Endothelial cell of umbilical vein (primary cell): Measurements from ENCODE around the gene PGAM2. TPM values are rescaled to one million over a fixed set of nuclear protein-coding genes. Genes with fewer than 3 reads are reported as not detected.

Source experiments
- BruUV-seq: library from RNA; stranded (reverse); fragments of 400-500 nt; replicated peaks from 2 replicates; lab custom pipeline; 2021; lab: Mats Ljungman, UMichigan
- CTCF ChIA-PET: fragments of 300-600, 350-600 bp; sonication (Branson Sonifier 250); formaldehyde crosslinking; loops from one replicate; lab custom pipeline; 2021; ENCODE audit warnings: antibody characterized with exemption, inconsistent platforms; lab: Charles Lee
- POLR2A ChIA-PET: fragments of 300-600, 350-600 bp; sonication (Branson Sonifier 250); formaldehyde crosslinking; loops from one replicate; lab custom pipeline; 2021; ENCODE audit warnings: antibody characterized with exemption, inconsistent platforms; lab: Charles Lee
- DNase-seq: peaks from one replicate; pipeline ENCODE4 v3.0.0-alpha.2; 2011; ENCODE audit warnings: low read depth, low spot score
- FAIRE-seq: peaks from 2 replicates; lab custom pipeline; 2011; peaks lifted over from hg19 to GRCh38; lab: Jason Lieb, UNC
- H2AFZ ChIP-seq: 2 replicates; pipeline ENCODE4 v1.6.0; 2012; ENCODE audit warnings: low read depth, low read length, control low read depth, inconsistent platforms
- H3K27ac ChIP-seq: 2 replicates; pipeline ENCODE4 v1.5.1; 2011; ENCODE audit warnings: low read depth, mild to moderate bottlenecking, control low read depth, low read length, moderate library complexity; ENCODE audit not compliant: insufficient read depth
- H3K27me3 ChIP-seq, 2 experiments: 2 replicates each; pipeline versions ENCODE4 v1.6.0 to v1.6.1; 2011; ENCODE audit warnings: low read length in 2 of 2, mixed read lengths in 1 of 2; ENCODE audit not compliant: control insufficient read depth in 2 of 2, insufficient read depth in 2 of 2
- H3K36me3 ChIP-seq, 2 experiments: 2 replicates in 1 of 2; 3 replicates in 1 of 2; pipeline ENCODE4 v1.5.1; 2011; ENCODE audit warnings: low read length in 2 of 2, mild to moderate bottlenecking in 1 of 2, moderate library complexity in 1 of 2; ENCODE audit not compliant: control insufficient read depth in 2 of 2, insufficient read depth in 2 of 2; ENCODE audit errors: extremely low read depth in 1 of 2
- H3K4me1 ChIP-seq: 3 replicates; pipeline ENCODE4 v1.5.1; 2011; ENCODE audit warnings: mild to moderate bottlenecking, low read length; ENCODE audit not compliant: control insufficient read depth, insufficient read depth; ENCODE audit errors: extremely low read depth
- H3K4me2 ChIP-seq: 2 replicates; pipeline ENCODE4 v1.6.1; 2011; ENCODE audit warnings: low read length, control low read depth, mixed read lengths; ENCODE audit not compliant: insufficient read depth
- H3K4me3 ChIP-seq, 3 experiments: fragments of 200-600 bp in 1 of 3; sonication (generic), shearing (Covaris generic) in 1 of 3; replicated peaks in 1 of 3; 2 replicates each; pipeline ENCODE4 v1.5.1; 2011 to 2016; ENCODE audit warnings: control low read depth in 3 of 3, low read length in 3 of 3, mild to moderate bottlenecking in 2 of 3, inconsistent platforms in 1 of 3, low read depth in 1 of 3, moderate library complexity in 1 of 3; ENCODE audit not compliant: insufficient read depth in 1 of 3
- H3K79me2 ChIP-seq: 2 replicates; pipeline ENCODE4 v1.6.0; 2012; ENCODE audit warnings: low read length, inconsistent platforms; ENCODE audit not compliant: control insufficient read depth, insufficient read depth
- H3K9ac ChIP-seq: replicated peaks from 2 replicates; pipeline ENCODE3; 2011; ENCODE audit warnings: low read length, control low read depth; ENCODE audit not compliant: insufficient read depth; ENCODE audit errors: extremely low read depth
- H3K9me1 ChIP-seq: replicated peaks from 3 replicates; pipeline ENCODE4 v1.6.0; 2011; ENCODE audit warnings: mild to moderate bottlenecking, low read length; ENCODE audit not compliant: control insufficient read depth, insufficient read depth; ENCODE audit errors: extremely low read depth
- H3K9me3 ChIP-seq: replicated peaks from 2 replicates; pipeline ENCODE4 v1.5.1; 2012; ENCODE audit warnings: low read length, inconsistent platforms; ENCODE audit not compliant: control insufficient read depth, insufficient read depth
- H4K20me1 ChIP-seq: replicated peaks from 2 replicates; pipeline ENCODE3; 2011; ENCODE audit warnings: mild to moderate bottlenecking, low read length; ENCODE audit not compliant: control insufficient read depth, insufficient read depth; ENCODE audit errors: extremely low read depth
- CTCF ChIP-seq, 2 donors: IDR thresholded peaks; 1 replicate in 1 of 2; 2 replicates in 1 of 2; pipeline ENCODE4 v1.5.1; 2011; ENCODE audit warnings: low read length in 2 of 2, mild to moderate bottlenecking in 2 of 2, moderate library complexity in 2 of 2, control low read depth in 1 of 2, inconsistent platforms in 1 of 2, low read depth in 1 of 2; ENCODE audit not compliant: insufficient read depth in 1 of 2; ENCODE audit errors: extremely low read depth in 1 of 2
- EZH2 ChIP-seq: IDR thresholded peaks from 2 replicates; pipeline ENCODE4 v1.6.1; 2012; ENCODE audit warnings: borderline replicate concordance, low read depth, mild to moderate bottlenecking, moderate library complexity, low read length, inconsistent platforms; ENCODE audit not compliant: severe bottlenecking
- FOS ChIP-seq: IDR thresholded peaks from 2 replicates; pipeline ENCODE4 v1.6.1; 2011; ENCODE audit warnings: mild to moderate bottlenecking, low read length, moderate library complexity, borderline replicate concordance; ENCODE audit not compliant: insufficient read depth
- GATA2 ChIP-seq: IDR thresholded peaks from 2 replicates; pipeline ENCODE4 v1.7.0; 2011; ENCODE audit warnings: low read depth, mild to moderate bottlenecking, moderate library complexity, mixed read lengths, low read length; ENCODE audit not compliant: insufficient read length, insufficient read depth
- JUN ChIP-seq: IDR thresholded peaks from 2 replicates; pipeline ENCODE4 v1.6.1; 2011; ENCODE audit warnings: borderline replicate concordance, low read depth; ENCODE audit not compliant: insufficient read length, insufficient read depth
- MYC ChIP-seq: IDR thresholded peaks from one replicate; pipeline ENCODE4 v1.6.1; 2011; ENCODE audit warnings: mild to moderate bottlenecking, low read depth, low read length
- POLR2A ChIP-seq: IDR thresholded peaks from 2 replicates; pipeline ENCODE4 v1.6.1; 2012; ENCODE audit warnings: low read depth, mild to moderate bottlenecking, control low read depth, low read length
- POLR2AphosphoS5 ChIP-seq: IDR thresholded peaks from 2 replicates; pipeline ENCODE4 v1.6.1; 2012; ENCODE audit warnings: low read depth, mild to moderate bottlenecking, control low read depth, low read length, moderate library complexity; ENCODE audit not compliant: insufficient read depth
- dilution Hi-C: fragments of 300-500 bp; cut with MboI; formaldehyde crosslinking; loops from one replicate; pipeline ENCODE4 v1.15.0; 2019; ENCODE audit warnings: low sequenced_read_pairs; ENCODE audit not compliant: extremely low pct_ligation_motif_present
- intact Hi-C: fragments of 100-400 bp; cut with micrococcal nuclease; formaldehyde crosslinking; loops from one replicate; pipeline ENCODE4 v1.10.0; 2022
- polyA plus RNA-seq, 4 experiments: library from polyadenylated mRNA; depleted of rRNA in 3 of 4; stranded (reverse) in 3 of 4; unstranded in 1 of 4; fragments of >200 nt; gene quantifications; 2 replicates each; pipeline versions ENCODE4 v1.2.1 to v1.2.3, GENCODE V29; 2011 to 2012; ENCODE audit warnings: missing spikeins in 1 of 4
- total RNA-seq: library from RNA; stranded (reverse); gene quantifications from 2 replicates; pipeline ENCODE4 v1.2.3, GENCODE V29; 2021
- TF ChIP-seq, protein P1 (sequence below): IDR thresholded peaks from 2 replicates; pipeline ENCODE4 v1.6.1; 2011; ENCODE audit not compliant: insufficient read depth, insufficient read length

Gene PGAM2
- total and polyA plus RNA-seq, 2 donors (not counting 3 experiments of a cell fraction or from before 2014, with no cell fraction given): 0.19 TPM; not detected in 1

GRCh38 chr7:44094365-44094764 is 29.0 kb upstream of the PGAM2 start:
- no peak overlapping the region for H3K4me2 ChIP-seq
- no peak overlapping the region for H3K4me3 ChIP-seq
- DNase-seq (no peak), FAIRE-seq (no peak)
- TF ChIP-seq, protein P1, sequence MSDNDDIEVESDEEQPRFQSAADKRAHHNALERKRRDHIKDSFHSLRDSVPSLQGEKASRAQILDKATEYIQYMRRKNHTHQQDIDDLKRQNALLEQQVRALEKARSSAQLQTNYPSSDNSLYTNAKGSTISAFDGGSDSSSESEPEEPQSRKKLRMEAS: no peak
- TF ChIP-seq CTCF (IDR thresholded peaks at IDR 0.05; ENCODE audit: extremely low read depth in 1 of 2, insufficient read depth in 1 of 2, low read depth in 1 of 2, low read length in 2 of 2): no peak
- TF ChIP-seq GATA2: no peak
- TF ChIP-seq MYC: no peak
- TF ChIP-seq JUN: no peak
- TF ChIP-seq POLR2AphosphoS5: no peak
- no peak for TF ChIP-seq POLR2A
- TF ChIP-seq FOS: no peak
- no peak for TF ChIP-seq EZH2
- POLR2A ChIA-PET: no interaction called here
- no peak overlapping the region for H2AFZ ChIP-seq
- no peak overlapping the region for H3K27ac ChIP-seq
- CTCF ChIA-PET: no interaction called here
- no peaks in the 10 kb centered on the region for H3K9me3 ChIP-seq
- no peaks in the 10 kb centered on the region for H3K9me1 ChIP-seq
- intact Hi-C loops: no loop called here
- H4K20me1 ChIP-seq: no peaks in the 10 kb centered on the region
- H3K4me1 ChIP-seq: no peaks in the 10 kb centered on the region
- no peaks in the 10 kb centered on the region for H3K27me3 ChIP-seq
- H3K9ac ChIP-seq: no peak overlapping the region
- H3K79me2 ChIP-seq: no peaks in the 10 kb centered on the region
- H3K36me3 ChIP-seq: no peaks in the 10 kb centered on the region
- BruUV-seq: no TSS peak
- dilution Hi-C loops: no loop called here
